C4-2B (cell line): ENCODE measurements around the gene HPGDS.

Experiments used
- H3K27ac ChIP-seq: fragments of 450-650 bp; 2 replicates; pipeline ENCODE4 v1.5.1; 2017
- CTCF ChIP-seq: fragments of 450-650 bp; conservative IDR thresholded peaks from 2 replicates; pipeline ENCODE4 v1.5.1; 2017; ENCODE audit warnings: mild to moderate bottlenecking
- ZFX ChIP-seq: fragments of 450-650 bp; IDR thresholded peaks from 2 replicates; pipeline ENCODE4 v1.6.1; 2017

Gene HPGDS

DNA sequence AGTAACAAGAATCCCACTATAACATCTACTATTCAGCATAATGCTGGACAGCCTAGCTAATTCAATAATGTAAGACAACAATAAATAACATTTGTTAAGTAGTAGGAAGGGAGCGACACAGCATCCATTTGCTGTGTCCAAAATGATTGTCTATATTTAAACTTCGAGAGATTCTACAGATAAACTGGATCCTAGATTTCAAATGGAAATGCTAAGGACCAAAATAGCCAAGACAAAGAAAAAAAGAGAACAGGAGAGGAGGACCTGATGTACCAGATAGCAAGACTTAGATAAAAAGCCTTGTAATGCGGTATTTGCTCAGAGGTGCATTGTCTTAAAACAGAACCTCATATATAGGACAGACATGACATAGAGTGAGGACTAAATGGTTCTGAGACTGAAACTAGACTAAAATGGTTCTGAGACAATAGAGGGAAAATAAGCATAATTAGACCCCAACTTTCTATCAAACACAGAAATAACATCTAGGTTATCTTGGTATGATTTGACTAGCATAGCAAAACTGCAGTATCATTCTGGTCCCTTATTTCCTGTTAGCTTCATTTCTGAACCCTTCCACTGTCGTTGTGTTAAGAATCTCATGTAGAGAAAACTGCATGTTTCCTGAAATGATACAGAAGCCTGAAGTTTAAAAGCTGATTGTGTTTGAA lies 3.8 kb downstream of the HPGDS start:
- no peak overlapping the region for H3K27ac ChIP-seq
- no peak for TF ChIP-seq CTCF
- TF ChIP-seq ZFX: no peak

- peak overlapping the region; percentile 96 for H3K27ac ChIP-seq
These were observed 5.8 kb downstream of the HPGDS start for GRCh38 chr4:94336791-94337190.

GRCh38 chr4:94336303-94336702 lies 6.3 kb downstream of the HPGDS start:
- peak overlapping the region; percentile 96 for H3K27ac ChIP-seq
- no peak for TF ChIP-seq CTCF
- TF ChIP-seq ZFX: no peak

DNA sequence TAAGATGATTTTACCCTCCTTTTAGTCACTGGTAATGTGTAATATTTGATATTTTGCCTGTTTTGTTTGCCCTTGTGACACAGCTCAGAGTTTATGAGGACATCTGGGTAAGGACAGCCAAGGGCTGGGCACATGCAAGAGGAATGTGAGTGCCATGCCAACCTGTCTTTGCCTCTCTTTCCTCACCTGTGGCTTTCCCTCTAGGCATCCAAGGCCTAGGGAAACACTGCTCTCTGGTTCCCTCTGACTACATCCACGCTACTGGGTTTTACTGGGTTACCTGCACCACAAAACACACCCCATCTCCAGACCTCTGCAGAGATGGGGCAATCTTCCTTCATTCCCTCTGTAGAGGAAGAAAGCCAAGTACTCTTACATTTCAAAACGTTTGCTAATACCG lies 7.7 kb downstream of the HPGDS start:
- no peak for TF ChIP-seq CTCF
- no peak for TF ChIP-seq ZFX
- H3K27ac ChIP-seq: peak overlapping the region; percentile 77

- peak overlapping the region; percentile 77; the same call in 1 of the 2 replicates for H3K27ac ChIP-seq
- no peak for TF ChIP-seq CTCF
- no peak for TF ChIP-seq ZFX
These were observed 8.2 kb downstream of the HPGDS start for GRCh38 chr4:94334476-94334875.

GRCh38 chr4:94333866-94334265 lies 8.8 kb downstream of the HPGDS start:
- H3K27ac ChIP-seq: no peak overlapping the region
- TF ChIP-seq ZFX: no peak
- TF ChIP-seq CTCF: no peak

DNA sequence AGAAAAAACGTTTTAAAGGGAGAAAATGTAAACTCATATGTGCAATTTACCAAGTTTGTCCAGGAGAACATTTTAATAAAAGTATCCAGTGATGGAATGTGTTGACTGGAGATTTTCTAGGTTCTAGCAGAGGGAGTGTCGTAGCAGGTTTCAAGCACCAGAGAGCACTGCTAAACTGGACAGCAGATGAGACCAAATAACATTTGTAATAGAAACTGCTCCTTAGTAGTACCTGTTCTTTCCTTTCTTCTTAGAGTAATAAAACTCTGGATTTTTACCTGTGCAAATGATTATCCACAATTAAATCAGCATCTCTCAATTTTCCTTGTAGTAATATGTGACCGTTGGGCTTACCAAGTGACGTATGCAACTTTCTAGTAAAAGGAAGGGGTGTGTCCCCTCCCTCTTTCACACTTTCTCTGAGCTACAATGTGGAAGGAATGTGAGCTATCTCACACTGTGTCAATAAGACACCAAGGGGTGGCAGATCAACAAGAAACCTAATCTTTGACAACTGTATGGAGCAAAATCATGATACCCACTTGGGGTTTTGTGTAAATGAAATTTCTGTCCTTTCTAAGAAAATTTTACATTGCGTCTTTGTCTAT lies 9.5 kb downstream of the HPGDS start:
- H3K27ac ChIP-seq: no peak overlapping the region
- TF ChIP-seq CTCF (peak; percentile 44), ZFX (no peak)

- no peak overlapping the region for H3K27ac ChIP-seq
- TF ChIP-seq CTCF: no peak
- no peak for TF ChIP-seq ZFX
These were observed 12.7 kb downstream of the HPGDS start for GRCh38 chr4:94329933-94330332.
